ENCODE results near the gene FADS2.

DNA sequence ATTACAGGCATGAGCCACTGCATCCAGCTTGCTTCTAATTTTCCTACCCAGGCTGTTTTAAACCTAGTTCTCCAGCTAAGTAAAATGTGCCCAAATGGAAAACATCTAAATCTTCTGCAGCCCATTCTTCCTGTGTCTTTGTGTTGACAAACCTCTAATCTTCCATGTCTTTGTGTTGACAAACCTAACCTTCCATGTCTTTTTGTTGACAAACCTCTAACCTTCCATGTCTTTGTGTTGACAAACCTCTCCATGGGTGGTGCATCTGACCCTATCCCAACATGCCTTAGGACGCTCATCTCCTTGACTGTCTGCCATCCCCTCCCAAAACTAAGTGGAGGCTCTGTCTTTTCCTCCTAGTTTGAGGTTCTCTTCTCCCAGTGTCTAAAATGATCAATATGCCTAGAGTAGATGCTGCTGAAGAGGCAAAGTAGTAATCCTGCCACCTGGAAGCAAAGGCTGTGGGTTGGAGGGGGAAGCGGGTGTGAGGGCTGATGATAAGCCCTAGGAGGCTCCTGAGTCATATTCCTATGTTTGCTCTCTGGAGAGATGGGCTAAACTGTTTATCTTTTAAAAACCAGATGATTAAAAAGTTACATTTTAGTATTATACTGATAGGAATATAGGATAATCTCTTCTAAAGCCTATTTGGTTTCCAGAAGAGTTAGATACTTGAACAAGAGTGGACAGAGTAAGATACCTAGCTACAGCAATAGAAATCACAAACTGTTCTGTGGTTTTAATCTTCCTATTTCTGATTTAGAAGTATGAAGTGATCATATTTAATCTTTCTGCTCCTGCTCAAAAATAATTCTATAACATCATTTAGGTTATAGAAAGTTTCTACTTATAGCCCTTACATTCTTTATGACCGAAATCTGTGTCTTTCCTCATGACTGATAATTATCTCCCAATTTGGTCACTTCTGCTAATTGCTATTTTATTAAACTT is 27.5 kb upstream of the FADS2 start:
- TF ChIP-seq RARB (CRISPR knock-in tag; IDR thresholded peaks at IDR 0.05): no peak
- no peak for TF ChIP-seq ZNF70 (CRISPR knock-in tag; IDR thresholded peaks at IDR 0.05)
- TF ChIP-seq SNAI2 (CRISPR knock-in tag; IDR thresholded peaks at IDR 0.05): no peak
- TF ChIP-seq PATZ1 (CRISPR knock-in tag; IDR thresholded peaks at IDR 0.05; ENCODE audit: borderline replicate concordance): no peak
